Measurements from ENCODE around the gene CTBP2.

Gene CTBP2

DNA sequence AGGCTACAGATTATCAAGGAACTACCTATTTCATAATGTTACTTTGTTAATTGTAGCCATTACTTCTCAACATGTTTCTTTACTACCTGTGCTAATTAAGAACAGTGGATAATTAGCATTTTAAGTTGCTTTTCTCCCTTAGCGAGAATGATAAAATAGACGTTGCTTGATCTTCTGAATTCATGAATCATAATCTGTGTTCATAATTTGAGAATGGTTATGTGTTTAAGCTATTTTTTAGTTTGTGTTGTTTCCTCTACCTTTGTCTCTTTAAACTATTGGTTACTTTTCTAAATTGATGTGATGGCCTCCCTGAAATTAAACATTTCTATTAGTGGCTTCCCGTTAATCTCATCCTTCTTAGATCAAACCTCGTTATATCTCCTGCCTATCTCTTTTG, 218.5 kb downstream of the CTBP2 start, which contains the start of gene ZRANB1:
ZRANB1 (plus strand) TSS at position 301 of the 400 bp plus-strand sequence. CDS start 371 bp downstream, outside the sequence.
- no peak for DNase-seq (ENCODE audit: low read depth in 2 of 2)

DNA sequence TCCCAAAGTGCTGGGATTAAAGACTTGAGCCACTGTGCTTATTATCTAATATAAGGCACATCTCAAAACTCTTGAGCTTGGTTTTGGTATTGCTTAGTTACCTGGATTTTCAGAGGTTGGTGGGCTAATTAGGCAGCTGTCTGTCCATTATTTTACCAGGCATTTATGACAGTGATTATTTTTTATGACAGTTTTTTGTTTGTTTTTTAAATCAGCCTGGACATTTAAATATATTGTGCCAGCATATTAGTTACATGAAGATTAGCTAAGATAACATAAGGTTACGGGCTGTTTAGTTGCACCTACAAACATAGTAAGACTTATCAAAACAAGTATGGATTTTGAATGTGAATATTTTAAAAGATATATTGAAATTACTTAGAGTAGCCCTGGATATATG, 221.1 kb downstream of the CTBP2 start:
- DNase-seq (ENCODE audit: low read depth in 2 of 2) = no peak

DNA sequence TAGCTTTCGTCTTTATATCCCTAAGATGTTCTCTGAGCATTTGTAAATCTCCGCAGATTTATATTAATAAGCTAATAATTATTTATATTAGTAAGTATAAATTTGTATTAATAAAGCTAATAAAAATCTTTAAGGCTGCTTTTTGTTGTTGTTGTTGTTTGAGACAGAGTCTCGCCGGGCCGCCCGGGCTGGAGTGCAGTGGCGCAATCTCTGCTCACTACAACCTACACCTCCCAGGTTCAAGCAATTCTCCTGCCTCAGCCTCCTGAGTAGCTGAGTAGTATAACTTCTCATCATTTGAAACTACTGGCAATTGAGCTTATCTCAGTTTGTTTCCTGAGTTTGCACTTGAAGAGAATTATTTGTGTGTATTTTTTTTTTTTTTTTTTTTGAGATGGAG, 223.6 kb downstream of the CTBP2 start:
- DNase-seq (ENCODE audit: low read depth in 2 of 2) = no peak

DNA sequence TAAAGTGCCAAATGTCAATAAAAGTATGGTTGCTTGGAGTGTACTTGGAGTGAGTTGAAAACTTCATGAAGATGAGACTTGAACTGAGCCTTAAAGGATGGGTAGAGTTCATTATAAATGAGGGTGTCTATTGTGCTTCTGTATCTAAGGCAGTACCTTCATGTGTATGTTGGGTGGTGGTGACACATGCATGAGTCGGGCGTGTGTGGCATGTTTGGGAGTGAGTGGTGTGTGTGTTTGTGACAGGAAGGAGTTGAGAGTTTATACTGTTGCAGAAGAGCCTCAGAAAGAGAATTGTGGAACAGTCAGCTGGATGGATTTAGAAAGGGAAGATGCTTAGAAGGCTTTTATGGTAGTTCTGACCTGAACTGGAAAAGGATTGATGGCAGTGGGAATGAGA, 224.4 kb downstream of the CTBP2 start:
- DNase-seq (ENCODE audit: low read depth in 2 of 2) = no peak

Measured in fibroblast of skin of left biceps (primary cell).